WTC11 (cell line): ENCODE data around the gene FZD7.
A peak's percentile ranks its signal among the peaks of the same experiment; 100 is the strongest.

Experiments used
- AFF4 ChIP-seq: sonication (generic); formaldehyde crosslinking; IDR thresholded peaks from 2 replicates; pipeline ENCODE4 v1.8.1; 2023; ENCODE audit warnings: mild to moderate bottlenecking, missing genetic modification reagents, borderline replicate concordance
- ARID4B ChIP-seq: sonication (generic); formaldehyde crosslinking; IDR thresholded peaks from 2 replicates; pipeline ENCODE4 v1.8.0; 2023; ENCODE audit warnings: missing genetic modification reagents, mild to moderate bottlenecking, borderline replicate concordance
- E2F4 ChIP-seq: sonication (generic); formaldehyde crosslinking; IDR thresholded peaks from 2 replicates; pipeline ENCODE4 v1.8.1; 2022; ENCODE audit warnings: low read depth, mild to moderate bottlenecking, moderate library complexity, missing genetic modification reagents, borderline replicate concordance
- E2F5 ChIP-seq: sonication (generic); formaldehyde crosslinking; IDR thresholded peaks from 2 replicates; pipeline ENCODE4 v1.8.1; 2022; ENCODE audit warnings: mild to moderate bottlenecking, moderate library complexity, missing genetic modification reagents
- NR1H2 ChIP-seq: sonication (generic); formaldehyde crosslinking; IDR thresholded peaks from 2 replicates; pipeline ENCODE4 v1.9.0; 2021; ENCODE audit warnings: mild to moderate bottlenecking, moderate library complexity, missing genetic modification reagents
- NR3C1 ChIP-seq: sonication (generic); formaldehyde crosslinking; conservative IDR thresholded peaks from 2 replicates; pipeline ENCODE4 v1.8.1; 2023; ENCODE audit warnings: low read depth, mild to moderate bottlenecking, missing genetic modification reagents
- RELA ChIP-seq: sonication (generic); formaldehyde crosslinking; IDR thresholded peaks from 2 replicates; pipeline ENCODE4 v1.8.1; 2022; ENCODE audit warnings: missing genetic modification reagents, mild to moderate bottlenecking, borderline replicate concordance
- ZNF121 ChIP-seq: sonication (generic); formaldehyde crosslinking; IDR thresholded peaks from 2 replicates; pipeline ENCODE4 v1.8.0; 2023; ENCODE audit warnings: missing genetic modification reagents
- ZNF317 ChIP-seq: sonication (generic); formaldehyde crosslinking; IDR thresholded peaks from 2 replicates; pipeline ENCODE4 v1.8.1; 2023; ENCODE audit warnings: low read depth, mild to moderate bottlenecking, moderate library complexity, missing genetic modification reagents, borderline replicate concordance
- ZSCAN18 ChIP-seq: fragments of 250-450 bp; sonication (Bioruptor Pico); IDR thresholded peaks from 2 replicates; pipeline ENCODE4 v2.1.2; 2022; ENCODE audit warnings: mild to moderate bottlenecking, moderate library complexity
- TF ChIP-seq, protein P1 (sequence below): fragments of 200-600 bp; IDR thresholded peaks from 2 replicates; pipeline ENCODE4 v1.8.0; 2022; ENCODE audit warnings: antibody characterized with exemption
- TF ChIP-seq, protein P2 (sequence below): fragments of 250-450 bp; sonication (Bioruptor Pico); conservative IDR thresholded peaks from 2 replicates; pipeline ENCODE4 v1.9.0; 2021; ENCODE audit warnings: mild to moderate bottlenecking
- TF ChIP-seq, protein P3 (sequence below): sonication (generic); formaldehyde crosslinking; IDR thresholded peaks from 2 replicates; pipeline ENCODE4 v1.8.0; 2022; ENCODE audit warnings: mild to moderate bottlenecking, missing genetic modification reagents
- TF ChIP-seq, protein P4 (sequence below): sonication (generic); formaldehyde crosslinking; IDR thresholded peaks from 2 replicates; pipeline ENCODE4 v1.8.0; 2022; ENCODE audit warnings: mild to moderate bottlenecking, missing genetic modification reagents

- TF ChIP-seq, protein P1, sequence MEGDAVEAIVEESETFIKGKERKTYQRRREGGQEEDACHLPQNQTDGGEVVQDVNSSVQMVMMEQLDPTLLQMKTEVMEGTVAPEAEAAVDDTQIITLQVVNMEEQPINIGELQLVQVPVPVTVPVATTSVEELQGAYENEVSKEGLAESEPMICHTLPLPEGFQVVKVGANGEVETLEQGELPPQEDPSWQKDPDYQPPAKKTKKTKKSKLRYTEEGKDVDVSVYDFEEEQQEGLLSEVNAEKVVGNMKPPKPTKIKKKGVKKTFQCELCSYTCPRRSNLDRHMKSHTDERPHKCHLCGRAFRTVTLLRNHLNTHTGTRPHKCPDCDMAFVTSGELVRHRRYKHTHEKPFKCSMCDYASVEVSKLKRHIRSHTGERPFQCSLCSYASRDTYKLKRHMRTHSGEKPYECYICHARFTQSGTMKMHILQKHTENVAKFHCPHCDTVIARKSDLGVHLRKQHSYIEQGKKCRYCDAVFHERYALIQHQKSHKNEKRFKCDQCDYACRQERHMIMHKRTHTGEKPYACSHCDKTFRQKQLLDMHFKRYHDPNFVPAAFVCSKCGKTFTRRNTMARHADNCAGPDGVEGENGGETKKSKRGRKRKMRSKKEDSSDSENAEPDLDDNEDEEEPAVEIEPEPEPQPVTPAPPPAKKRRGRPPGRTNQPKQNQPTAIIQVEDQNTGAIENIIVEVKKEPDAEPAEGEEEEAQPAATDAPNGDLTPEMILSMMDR = no peak
- TF ChIP-seq NR3C1 (CRISPR knock-in tag) = no peak
- TF ChIP-seq, protein P2, sequence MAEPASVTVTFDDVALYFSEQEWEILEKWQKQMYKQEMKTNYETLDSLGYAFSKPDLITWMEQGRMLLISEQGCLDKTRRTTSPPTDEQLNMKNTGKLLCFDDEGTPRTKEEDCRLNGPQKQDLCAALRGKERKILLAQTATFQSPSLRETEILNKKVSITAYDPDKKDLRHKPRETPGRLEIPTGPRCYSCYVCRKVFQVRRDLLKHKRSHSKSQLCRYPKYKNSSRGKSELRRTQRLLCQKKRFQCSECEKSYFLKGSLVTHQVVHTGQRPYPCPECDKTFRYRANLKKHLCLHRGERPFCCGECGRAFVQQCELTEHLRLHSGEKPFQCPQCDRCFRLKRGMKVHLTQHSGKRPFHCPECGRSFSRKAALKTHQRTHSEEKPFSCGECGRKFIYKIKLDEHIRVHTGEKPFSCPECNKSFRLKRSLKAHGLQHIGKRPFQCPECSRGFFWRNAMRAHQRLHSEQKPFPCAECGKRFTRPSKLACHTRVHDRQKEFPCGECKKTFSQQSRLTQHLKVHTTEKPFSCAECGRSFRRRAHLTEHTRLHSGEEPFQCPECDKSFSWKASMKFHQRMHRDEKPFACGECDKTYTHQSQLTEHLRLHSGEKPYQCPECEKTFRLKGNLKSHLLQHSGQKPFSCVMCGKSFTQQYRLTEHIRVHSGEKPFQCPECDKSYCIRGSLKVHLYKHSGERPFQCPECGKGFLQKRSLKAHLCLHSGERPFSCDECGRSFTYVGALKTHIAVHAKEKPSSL (CRISPR knock-in tag) = no peak
- TF ChIP-seq, protein P3, sequence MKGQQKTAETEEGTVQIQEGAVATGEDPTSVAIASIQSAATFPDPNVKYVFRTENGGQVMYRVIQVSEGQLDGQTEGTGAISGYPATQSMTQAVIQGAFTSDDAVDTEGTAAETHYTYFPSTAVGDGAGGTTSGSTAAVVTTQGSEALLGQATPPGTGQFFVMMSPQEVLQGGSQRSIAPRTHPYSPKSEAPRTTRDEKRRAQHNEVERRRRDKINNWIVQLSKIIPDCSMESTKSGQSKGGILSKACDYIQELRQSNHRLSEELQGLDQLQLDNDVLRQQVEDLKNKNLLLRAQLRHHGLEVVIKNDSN (CRISPR knock-in tag) = peak; percentile 44; the same call in 1 of the 2 replicates
- TF ChIP-seq NR1H2 = no peak
- no peak for TF ChIP-seq RELA (CRISPR knock-in tag)
- TF ChIP-seq ZSCAN18 (CRISPR knock-in tag) = no peak
- TF ChIP-seq E2F4 (CRISPR knock-in tag) = no peak
- no peak for TF ChIP-seq ZNF121 (CRISPR knock-in tag)
- 0 out of 2 replicates have a peak, but pooled peaks have one; percentile 15 for TF ChIP-seq AFF4 (CRISPR knock-in tag)
- TF ChIP-seq, protein P4, sequence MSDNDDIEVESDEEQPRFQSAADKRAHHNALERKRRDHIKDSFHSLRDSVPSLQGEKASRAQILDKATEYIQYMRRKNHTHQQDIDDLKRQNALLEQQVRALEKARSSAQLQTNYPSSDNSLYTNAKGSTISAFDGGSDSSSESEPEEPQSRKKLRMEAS (CRISPR knock-in tag) = no peak
- TF ChIP-seq E2F5 (CRISPR knock-in tag) = no peak
- TF ChIP-seq ARID4B (CRISPR knock-in tag) = no peak
- TF ChIP-seq ZNF317 = no peak
Observed at GRCh38 chr2:202032846-202033316, 774 bp upstream of the FZD7 start.
